Muscle of leg (tissue), 16 donors: ENCODE data around the gene ZNF799. TPM values are rescaled to one million over a fixed set of nuclear protein-coding genes. Genes with fewer than 3 reads are reported as not detected.
A peak's percentile ranks its signal among the peaks of the same experiment; 100 is the strongest.
"Not testable (repeated sequence)": the region's sequence is repeated elsewhere in the genome, so short reads cannot be mapped to it uniquely, and the experiment has no call there.

ENCODE experiments used
- DNase-seq: peaks from one replicate; pipeline ENCODE4 v3.0.0; 2013
- H3K27ac ChIP-seq: one replicate; pipeline ENCODE4 v1.5.1; 2013; ENCODE audit warnings: mild to moderate bottlenecking, low read length, control low read depth
- H3K27me3 ChIP-seq: one replicate; pipeline ENCODE4 v1.6.1; 2013; ENCODE audit warnings: low read length; ENCODE audit not compliant: control insufficient read depth, insufficient read depth
- H3K36me3 ChIP-seq: one replicate; pipeline ENCODE4 v1.6.1; 2013; ENCODE audit warnings: low read length; ENCODE audit not compliant: control insufficient read depth, insufficient read depth
- H3K4me1 ChIP-seq: one replicate; pipeline ENCODE4 v1.6.1; 2013; ENCODE audit warnings: low read length; ENCODE audit not compliant: control insufficient read depth, insufficient read depth
- H3K4me3 ChIP-seq: one replicate; pipeline ENCODE4 v1.5.1; 2013; ENCODE audit warnings: low read length, control low read depth
- H3K9me3 ChIP-seq: replicated peaks from 2 replicates; pipeline ENCODE4 v1.6.1; 2013; ENCODE audit warnings: low read depth, low read length; ENCODE audit not compliant: control insufficient read depth
- WGBS: methylation state at CpG from one replicate; pipeline ENCODE4 v1.1.5; 2013; ENCODE audit warnings: missing lambda C conversion rate; ENCODE audit not compliant: insufficient coverage; 5-methylcytosine and 5-hydroxymethylcytosine counted together
- long read RNA-seq, 11 donors: transcript quantifications; one replicate each; lab custom pipeline, GENCODE V29; 2026
- polyA plus RNA-seq, 8 donors: library from polyadenylated mRNA; unstranded; fragments of 120-200 nt; gene quantifications; one replicate each; pipeline versions ENCODE4 v1.2.1 to v1.2.3, GENCODE V29; 2013; ENCODE audit warnings: inconsistent platforms in 1 of 8, low replicate concordance in 1 of 8; ENCODE audit not compliant: insufficient read length in 8 of 8, insufficient read depth in 1 of 8
- total RNA-seq: library from RNA; stranded (reverse); fragments of 120-200 nt; gene quantifications from one replicate; pipeline ENCODE4 v1.2.4, GENCODE V29; 2013

The ZNF799 gene
- total RNA-seq (5.9 TPM), polyA plus RNA-seq (1 to 10 TPM; 3.7 to 5.2 (median 4.5) TPM)
- long read RNA-seq, donor 1, result 0 reads
- long read RNA-seq, donor 2, partial matches to known transcripts, result 0 of 1 reads
- long read RNA-seq, donor 2, other reads (novel, unspliced or antisense), result 0 of 1 reads
- long read RNA-seq, donor 3, partial matches to known transcripts, result 0 of 1 reads
- long read RNA-seq, donor 3, other reads (novel, unspliced or antisense), result 0 of 1 reads
- long read RNA-seq, donor 4, partial matches to known transcripts, result 0 of 1 reads
- long read RNA-seq, donor 4, other reads (novel, unspliced or antisense), result 0 of 1 reads
- long read RNA-seq, donor 5, full-length matches to known transcripts, result 7 of 7 reads
- long read RNA-seq, donor 5, partial matches to known transcripts, result 0 of 7 reads
- long read RNA-seq, donor 5, other reads (novel, unspliced or antisense), result 0 of 7 reads
- long read RNA-seq, donor 6, full-length matches to known transcripts, result 1 of 1 reads
- long read RNA-seq, donor 6, partial matches to known transcripts, result 0 of 1 reads
- long read RNA-seq, donor 6, other reads (novel, unspliced or antisense), result 0 of 1 reads
- long read RNA-seq, donor 7, full-length matches to known transcripts, result 2 of 2 reads
- long read RNA-seq, donor 7, partial matches to known transcripts, result 0 of 2 reads
- long read RNA-seq, donor 7, other reads (novel, unspliced or antisense), result 0 of 2 reads
- long read RNA-seq, donor 8, result 0 reads
- long read RNA-seq, donor 9, partial matches to known transcripts, result 0 of 2 reads
- long read RNA-seq, donor 9, other reads (novel, unspliced or antisense), result 0 of 2 reads
- long read RNA-seq, donor 10, full-length matches to known transcripts, result 3 of 12 reads
- long read RNA-seq, donor 10, partial matches to known transcripts, result 9 of 12 reads
- long read RNA-seq, donor 10, other reads (novel, unspliced or antisense), result 0 of 12 reads
- long read RNA-seq, donor 11, partial matches to known transcripts, result 0 of 2 reads
- long read RNA-seq, donor 11, other reads (novel, unspliced or antisense), result 0 of 2 reads

GRCh38 chr19:12400633-12401502 lies at the start of gene ZNF799:
Gene ZNF799 (minus strand): TSS chr19:12401271. CDS start chr19:12401070, 201 bp downstream.
- no peaks in the 10 kb centered on the region for H3K36me3 ChIP-seq
- peak within 1 kb of the TSS; percentile 87 for H3K27ac ChIP-seq
- no peaks in the 10 kb centered on the region for H3K9me3 ChIP-seq
- under 1% methylated on average over 64 of the region's 71 CpGs for WGBS
- no peaks in the 10 kb centered on the region for H3K27me3 ChIP-seq
- peaks cover 7% of the 10 kb centered on the region for H3K4me1 ChIP-seq
- H3K4me3 ChIP-seq, result peak within 1 kb of the TSS; percentile 73
- peak; percentile 99 for DNase-seq

DNA sequence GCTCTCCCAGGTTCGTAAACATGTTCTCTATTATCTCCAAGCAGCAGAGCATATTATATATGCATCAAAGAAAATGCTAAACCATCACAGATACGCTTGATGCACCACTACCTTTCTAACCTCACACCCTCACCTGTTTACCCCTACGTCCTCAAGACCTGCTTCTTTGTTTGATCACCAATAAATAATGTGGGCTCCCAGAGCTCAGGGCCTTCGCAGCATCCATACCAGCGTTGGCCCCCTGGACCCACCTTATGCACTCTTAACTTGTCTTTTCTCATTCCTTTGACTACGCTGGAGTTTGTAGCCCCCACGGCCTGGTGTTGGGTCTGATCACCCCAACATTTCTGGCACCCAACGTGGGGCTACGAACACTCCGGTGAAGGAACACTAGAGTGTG lies 49.8 kb upstream of the ZNF799 start:
- peaks cover 50% of the 10 kb centered on the region for H3K9me3 ChIP-seq
- H3K36me3 ChIP-seq, result no peaks in the 10 kb centered on the region
- no peaks in the 10 kb centered on the region for H3K27me3 ChIP-seq
- no peak overlapping the region for H3K4me3 ChIP-seq
- DNase-seq, result no peak
- H3K27ac ChIP-seq, result no peak overlapping the region
- no peaks in the 10 kb centered on the region for H3K4me1 ChIP-seq
- 97% methylated on average over 7 of the region's 10 CpGs for WGBS

- DNase-seq, result no peak
- WGBS, result 30% methylated on average over 1 of the region's 2 CpGs
- Histone ChIP-seq H3K27ac (no peak overlapping the region), H3K9me3 (peaks cover 49% of the 10 kb centered on the region), H3K4me3 (no peak overlapping the region), H3K4me1 (no peaks in the 10 kb centered on the region), H3K36me3 (no peaks in the 10 kb centered on the region), H3K27me3 (no peaks in the 10 kb centered on the region)
These were observed 47.7 kb upstream of the ZNF799 start for GRCh38 chr19:12448808-12449207.

GRCh38 chr19:12440541-12441316 lies 39.7 kb upstream of the ZNF799 start, which contains the start of gene ZNF443:
Gene ZNF443 (minus strand): TSS chr19:12441021. CDS start chr19:12440914, 107 bp downstream.
- peaks cover 5% of the 10 kb centered on the region for H3K9me3 ChIP-seq
- under 1% methylated on average over 37 of the region's 59 CpGs for WGBS
- no peaks in the 10 kb centered on the region for H3K36me3 ChIP-seq
- peak within 1 kb of the TSS; percentile 89 for H3K27ac ChIP-seq
- peaks cover 7% of the 10 kb centered on the region for H3K4me1 ChIP-seq
- H3K27me3 ChIP-seq, result no peaks in the 10 kb centered on the region
- H3K4me3 ChIP-seq, result peak within 1 kb of the TSS; percentile 78
- peak; percentile 99 for DNase-seq

GRCh38 chr19:12439686-12440540 lies 38.8 kb upstream of the ZNF799 start:
- not testable (repeated sequence) for H3K36me3 ChIP-seq, H3K27me3 ChIP-seq, H3K4me1 ChIP-seq, H3K9me3 ChIP-seq
- Histone ChIP-seq H3K4me3 (peak overlapping the region; percentile 78), H3K27ac (peak overlapping the region; percentile 78)
- peak; percentile 6 for DNase-seq
- 1% methylated on average over 15 of the region's 28 CpGs for WGBS

GRCh38 chr19:12430726-12431299 lies 29.7 kb upstream of the ZNF799 start:
- 100% methylated on average over 2 of the region's 6 CpGs for WGBS
- H3K27me3 ChIP-seq, H3K36me3 ChIP-seq, H3K9me3 ChIP-seq, DNase-seq, H3K4me1 ChIP-seq, H3K27ac ChIP-seq, H3K4me3 ChIP-seq: not testable (repeated sequence)

GRCh38 chr19:12425888-12426274 lies 24.8 kb upstream of the ZNF799 start:
- no peak overlapping the region for H3K4me3 ChIP-seq
- no CpG with 5 or more reads among the region's 4 CpGs for WGBS
- H3K9me3 ChIP-seq, result peaks cover 7% of the 10 kb centered on the region
- H3K27ac ChIP-seq, result no peak overlapping the region
- no peaks in the 10 kb centered on the region for H3K4me1 ChIP-seq
- H3K36me3 ChIP-seq, result peaks cover 5% of the 10 kb centered on the region
- DNase-seq, result no peak
- no peaks in the 10 kb centered on the region for H3K27me3 ChIP-seq

GRCh38 chr19:12425236-12425887 lies 24.3 kb upstream of the ZNF799 start:
- H3K4me3 ChIP-seq, result no peak overlapping the region
- no peaks in the 10 kb centered on the region for H3K36me3 ChIP-seq
- WGBS, result no CpG with 5 or more reads among the region's 2 CpGs
- no peaks in the 10 kb centered on the region for H3K4me1 ChIP-seq
- peaks cover 2% of the 10 kb centered on the region for H3K9me3 ChIP-seq
- H3K27me3 ChIP-seq, result no peaks in the 10 kb centered on the region
- DNase-seq, result no peak
- no peak overlapping the region for H3K27ac ChIP-seq
